WERI-Rb-1 (cell line): ENCODE results near the gene FBLN2.

Experiments
- DNase-seq: peaks from one replicate; pipeline ENCODE4 v3.0.0-alpha.2; 2020
- H3K27ac ChIP-seq: fragments of 250-450 bp; sonication (Bioruptor Pico); 2 replicates; pipeline ENCODE4 v1.5.1; 2020; ENCODE audit warnings: mild to moderate bottlenecking, moderate library complexity
- H3K27me3 ChIP-seq: fragments of 250-450 bp; sonication (Bioruptor Pico); 2 replicates; pipeline ENCODE4 v1.5.1; 2021; ENCODE audit warnings: mild to moderate bottlenecking, low read depth, moderate library complexity; ENCODE audit not compliant: insufficient read depth, severe bottlenecking
- H3K36me3 ChIP-seq: fragments of 250-450 bp; sonication (Bioruptor Pico); 2 replicates; pipeline ENCODE4 v1.5.1; 2020; ENCODE audit warnings: mild to moderate bottlenecking, moderate library complexity
- H3K4me3 ChIP-seq: 2 replicates; pipeline ENCODE4 v1.5.1; 2011; ENCODE audit warnings: low read depth, mild to moderate bottlenecking, control low read depth, low read length
- H3K9me3 ChIP-seq: fragments of 250-450 bp; sonication (Bioruptor Pico); 2 replicates; pipeline ENCODE4 v1.5.1; 2021; ENCODE audit warnings: mild to moderate bottlenecking, moderate library complexity; ENCODE audit not compliant: severe bottlenecking
- TF ChIP-seq, protein P1 (sequence below): IDR thresholded peaks from 2 replicates; pipeline ENCODE4 v1.5.1; 2011; ENCODE audit warnings: low read depth, mild to moderate bottlenecking, control low read depth, inconsistent platforms, low read length

Gene FBLN2

GRCh38 chr3:13610006-13610570, 61.2 kb downstream of the FBLN2 start:
- no peaks in the 10 kb centered on the region for H3K27me3 ChIP-seq
- no peaks in the 10 kb centered on the region for H3K36me3 ChIP-seq
- TF ChIP-seq, protein P1, sequence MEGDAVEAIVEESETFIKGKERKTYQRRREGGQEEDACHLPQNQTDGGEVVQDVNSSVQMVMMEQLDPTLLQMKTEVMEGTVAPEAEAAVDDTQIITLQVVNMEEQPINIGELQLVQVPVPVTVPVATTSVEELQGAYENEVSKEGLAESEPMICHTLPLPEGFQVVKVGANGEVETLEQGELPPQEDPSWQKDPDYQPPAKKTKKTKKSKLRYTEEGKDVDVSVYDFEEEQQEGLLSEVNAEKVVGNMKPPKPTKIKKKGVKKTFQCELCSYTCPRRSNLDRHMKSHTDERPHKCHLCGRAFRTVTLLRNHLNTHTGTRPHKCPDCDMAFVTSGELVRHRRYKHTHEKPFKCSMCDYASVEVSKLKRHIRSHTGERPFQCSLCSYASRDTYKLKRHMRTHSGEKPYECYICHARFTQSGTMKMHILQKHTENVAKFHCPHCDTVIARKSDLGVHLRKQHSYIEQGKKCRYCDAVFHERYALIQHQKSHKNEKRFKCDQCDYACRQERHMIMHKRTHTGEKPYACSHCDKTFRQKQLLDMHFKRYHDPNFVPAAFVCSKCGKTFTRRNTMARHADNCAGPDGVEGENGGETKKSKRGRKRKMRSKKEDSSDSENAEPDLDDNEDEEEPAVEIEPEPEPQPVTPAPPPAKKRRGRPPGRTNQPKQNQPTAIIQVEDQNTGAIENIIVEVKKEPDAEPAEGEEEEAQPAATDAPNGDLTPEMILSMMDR = no peak
- no peaks in the 10 kb centered on the region for H3K9me3 ChIP-seq
- H3K27ac ChIP-seq = no peak overlapping the region
- no peak for DNase-seq
- no peak overlapping the region for H3K4me3 ChIP-seq

DNA sequence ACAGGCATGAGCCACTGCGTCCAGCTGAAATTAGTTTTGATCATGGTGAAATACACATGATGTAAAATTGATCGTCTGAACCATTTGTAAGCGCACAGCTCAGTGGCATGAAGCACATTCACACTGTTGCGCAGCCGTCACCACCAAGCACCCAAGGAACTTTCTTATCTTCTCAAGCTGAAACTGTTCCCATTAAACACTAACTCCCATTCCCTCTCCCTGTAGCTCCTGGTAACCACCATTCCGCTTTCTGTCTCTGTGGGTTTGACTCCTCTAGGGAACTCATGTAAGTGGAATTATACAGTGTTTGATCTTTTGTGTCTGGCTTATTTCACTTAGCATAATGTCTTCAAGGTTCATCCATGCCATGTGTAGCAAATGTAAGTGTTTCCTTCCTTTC, 62.3 kb downstream of the FBLN2 start:
- TF ChIP-seq, protein P1 = no peak
- H3K27me3 ChIP-seq = no peaks in the 10 kb centered on the region
- H3K4me3 ChIP-seq = no peak overlapping the region
- no peaks in the 10 kb centered on the region for H3K9me3 ChIP-seq
- H3K36me3 ChIP-seq = no peaks in the 10 kb centered on the region
- no peak for DNase-seq
- no peak overlapping the region for H3K27ac ChIP-seq

DNA sequence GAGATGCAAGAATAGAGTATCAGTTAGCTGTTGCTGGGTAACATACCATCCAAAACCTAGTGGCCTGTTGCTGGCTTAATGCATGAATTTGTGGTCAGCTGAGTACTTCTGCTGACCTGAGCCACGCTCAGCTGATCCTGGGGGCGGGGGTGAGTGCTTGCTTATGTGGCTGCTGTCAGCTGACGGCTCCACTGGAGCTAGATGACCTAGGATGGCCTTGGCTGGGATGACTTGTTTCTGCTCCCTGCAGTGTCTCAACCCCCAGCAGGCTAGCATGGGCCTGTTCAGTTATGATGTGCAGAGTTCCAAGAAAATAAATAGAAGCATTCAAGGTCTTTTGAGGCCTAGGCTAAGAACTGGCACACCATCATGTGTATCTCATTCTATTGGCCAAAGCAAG, 63.9 kb downstream of the FBLN2 start:
- DNase-seq = no peak
- TF ChIP-seq, protein P1 = no peak
- no peaks in the 10 kb centered on the region for H3K9me3 ChIP-seq
- H3K36me3 ChIP-seq = no peaks in the 10 kb centered on the region
- no peak overlapping the region for H3K27ac ChIP-seq
- no peak overlapping the region for H3K4me3 ChIP-seq
- H3K27me3 ChIP-seq = no peaks in the 10 kb centered on the region

DNA sequence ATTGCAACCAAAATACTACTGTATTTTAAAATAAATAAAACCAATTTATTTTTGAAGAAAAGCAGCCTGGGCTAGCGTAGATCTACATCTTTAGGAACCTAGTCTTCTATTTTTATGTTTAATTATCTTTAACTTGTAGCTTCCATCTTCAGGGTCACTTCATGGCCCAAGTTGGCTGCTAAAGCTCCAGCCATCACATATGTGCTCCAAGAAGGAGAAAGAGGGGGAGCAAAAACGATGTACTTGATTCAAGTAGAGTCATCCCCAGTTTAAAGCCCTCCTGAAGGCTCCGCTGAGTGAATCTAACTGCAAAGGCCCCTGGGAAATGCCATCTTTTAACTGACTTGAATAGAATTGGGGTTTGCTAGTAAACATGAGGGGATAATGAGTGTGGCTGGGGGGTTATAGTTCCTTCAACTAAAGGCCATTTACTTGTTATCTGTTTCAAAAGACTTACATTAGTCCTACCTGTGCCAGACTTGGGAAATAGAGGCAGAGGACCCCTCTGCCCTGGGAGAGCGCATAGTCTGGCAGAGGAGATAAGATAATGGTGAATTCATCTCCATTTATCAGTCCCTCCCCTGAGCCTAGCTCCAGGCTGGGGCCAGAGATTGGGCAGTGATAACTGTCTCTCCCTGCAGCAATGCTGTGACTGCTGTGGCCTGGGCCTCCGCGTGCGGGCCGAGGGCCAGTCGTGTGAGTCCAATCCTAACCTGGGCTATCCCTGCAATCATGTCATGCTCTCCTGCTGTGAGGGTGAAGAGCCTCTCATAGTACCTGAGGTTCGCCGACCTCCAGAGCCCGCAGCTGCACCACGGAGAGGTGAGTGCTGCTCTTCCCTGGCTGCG, 64.6 kb downstream of the FBLN2 start:
- DNase-seq = no peak
- Histone ChIP-seq H3K36me3 (no peaks in the 10 kb centered on the region), H3K9me3 (no peaks in the 10 kb centered on the region), H3K4me3 (no peak overlapping the region), H3K27me3 (no peaks in the 10 kb centered on the region), H3K27ac (no peak overlapping the region)
- TF ChIP-seq, protein P1 = no peak

DNA sequence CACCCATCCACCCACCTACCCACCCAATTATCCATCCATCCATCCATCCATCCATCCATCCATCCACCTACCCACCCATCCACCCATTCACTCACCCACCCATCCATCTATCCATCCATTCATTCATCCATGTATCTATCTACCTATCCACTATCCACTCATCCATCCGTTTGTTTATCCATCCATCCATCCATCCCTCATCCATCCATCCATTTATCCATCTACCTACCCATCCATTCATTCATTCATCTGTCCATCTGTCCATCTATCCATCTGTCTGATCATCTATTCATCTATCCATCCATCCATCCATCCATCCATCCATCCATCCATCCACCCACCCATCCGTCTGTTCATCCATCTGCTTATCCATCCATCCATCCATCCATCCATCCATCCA, 65.7 kb downstream of the FBLN2 start:
- Histone ChIP-seq H3K27me3 (no peaks in the 10 kb centered on the region), H3K9me3 (no peaks in the 10 kb centered on the region), H3K27ac (no peak overlapping the region), H3K4me3 (no peak overlapping the region), H3K36me3 (no peaks in the 10 kb centered on the region)
- DNase-seq = no peak
- TF ChIP-seq, protein P1 = no peak
